HL-60 (cell line): ENCODE results near the gene RHOF.

Source experiments
- DNase-seq, 2 experiments: peaks; one replicate each; pipeline ENCODE4 v3.0.0-alpha.2; 2010 to 2020; ENCODE audit warnings: low read depth in 1 of 2, low spot score in 1 of 2
- H3K27ac ChIP-seq: fragments of 250-450 bp; sonication (Bioruptor Pico); replicated peaks from 2 replicates; pipeline ENCODE4 v1.5.1; 2020; ENCODE audit warnings: mild to moderate bottlenecking, moderate library complexity
- H3K27me3 ChIP-seq: fragments of 250-450 bp; sonication (Bioruptor Pico); 2 replicates; pipeline ENCODE4 v1.5.1; 2021; ENCODE audit warnings: mild to moderate bottlenecking, moderate library complexity; ENCODE audit not compliant: insufficient read depth, poor library complexity, severe bottlenecking
- H3K4me3 ChIP-seq: replicated peaks from 2 replicates; pipeline ENCODE4 v1.5.1; 2011; ENCODE audit warnings: mild to moderate bottlenecking, control low read depth, low read length; ENCODE audit not compliant: insufficient read depth
- GABPA ChIP-seq: IDR thresholded peaks from 2 replicates; pipeline ENCODE4 v1.6.1; 2012; ENCODE audit warnings: low read depth
- POLR2AphosphoS5 ChIP-seq: IDR thresholded peaks from 2 replicates; pipeline ENCODE4 v1.6.1; 2012; ENCODE audit warnings: low read depth
- SPI1 ChIP-seq: IDR thresholded peaks from 2 replicates; pipeline ENCODE4 v1.6.1; 2012; ENCODE audit warnings: low read depth, mild to moderate bottlenecking, borderline replicate concordance
- TF ChIP-seq, protein P1 (sequence below): IDR thresholded peaks from 2 replicates; pipeline ENCODE4 v1.6.1; 2012; ENCODE audit warnings: low read depth; ENCODE audit not compliant: insufficient replicate concordance
- TF ChIP-seq, protein P2 (sequence below): IDR thresholded peaks from one replicate; pipeline ENCODE4 v1.5.1; 2011; ENCODE audit warnings: low read length, control low read depth, inconsistent platforms; ENCODE audit not compliant: insufficient read depth

Gene RHOF

DNA sequence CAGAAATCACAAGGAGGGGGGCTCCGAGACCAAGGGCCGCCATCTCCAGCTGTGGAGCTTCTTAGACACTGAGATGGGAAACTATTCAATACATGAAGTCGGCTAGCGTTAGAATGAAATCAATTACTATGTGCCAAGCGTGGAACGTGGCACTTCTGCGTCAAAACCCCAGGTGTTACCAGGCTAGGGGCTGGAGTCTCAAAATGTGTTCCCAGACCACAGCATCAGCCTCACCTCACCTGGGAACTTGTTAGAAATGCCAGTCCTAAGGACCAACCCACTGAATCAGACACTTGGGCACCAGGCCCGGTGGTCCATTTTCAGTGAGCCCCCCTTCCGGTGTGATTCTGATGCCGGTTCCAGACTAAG lies 5.3 kb upstream of the RHOF start:
- TF ChIP-seq, protein P1, sequence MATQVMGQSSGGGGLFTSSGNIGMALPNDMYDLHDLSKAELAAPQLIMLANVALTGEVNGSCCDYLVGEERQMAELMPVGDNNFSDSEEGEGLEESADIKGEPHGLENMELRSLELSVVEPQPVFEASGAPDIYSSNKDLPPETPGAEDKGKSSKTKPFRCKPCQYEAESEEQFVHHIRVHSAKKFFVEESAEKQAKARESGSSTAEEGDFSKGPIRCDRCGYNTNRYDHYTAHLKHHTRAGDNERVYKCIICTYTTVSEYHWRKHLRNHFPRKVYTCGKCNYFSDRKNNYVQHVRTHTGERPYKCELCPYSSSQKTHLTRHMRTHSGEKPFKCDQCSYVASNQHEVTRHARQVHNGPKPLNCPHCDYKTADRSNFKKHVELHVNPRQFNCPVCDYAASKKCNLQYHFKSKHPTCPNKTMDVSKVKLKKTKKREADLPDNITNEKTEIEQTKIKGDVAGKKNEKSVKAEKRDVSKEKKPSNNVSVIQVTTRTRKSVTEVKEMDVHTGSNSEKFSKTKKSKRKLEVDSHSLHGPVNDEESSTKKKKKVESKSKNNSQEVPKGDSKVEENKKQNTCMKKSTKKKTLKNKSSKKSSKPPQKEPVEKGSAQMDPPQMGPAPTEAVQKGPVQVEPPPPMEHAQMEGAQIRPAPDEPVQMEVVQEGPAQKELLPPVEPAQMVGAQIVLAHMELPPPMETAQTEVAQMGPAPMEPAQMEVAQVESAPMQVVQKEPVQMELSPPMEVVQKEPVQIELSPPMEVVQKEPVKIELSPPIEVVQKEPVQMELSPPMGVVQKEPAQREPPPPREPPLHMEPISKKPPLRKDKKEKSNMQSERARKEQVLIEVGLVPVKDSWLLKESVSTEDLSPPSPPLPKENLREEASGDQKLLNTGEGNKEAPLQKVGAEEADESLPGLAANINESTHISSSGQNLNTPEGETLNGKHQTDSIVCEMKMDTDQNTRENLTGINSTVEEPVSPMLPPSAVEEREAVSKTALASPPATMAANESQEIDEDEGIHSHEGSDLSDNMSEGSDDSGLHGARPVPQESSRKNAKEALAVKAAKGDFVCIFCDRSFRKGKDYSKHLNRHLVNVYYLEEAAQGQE: no peak
- no peak overlapping the region; the same call in 1 of the 2 replicates for H3K27ac ChIP-seq
- DNase-seq: no peak
- H3K4me3 ChIP-seq: no peak overlapping the region
- H3K27me3 ChIP-seq: no peaks in the 10 kb centered on the region

DNA sequence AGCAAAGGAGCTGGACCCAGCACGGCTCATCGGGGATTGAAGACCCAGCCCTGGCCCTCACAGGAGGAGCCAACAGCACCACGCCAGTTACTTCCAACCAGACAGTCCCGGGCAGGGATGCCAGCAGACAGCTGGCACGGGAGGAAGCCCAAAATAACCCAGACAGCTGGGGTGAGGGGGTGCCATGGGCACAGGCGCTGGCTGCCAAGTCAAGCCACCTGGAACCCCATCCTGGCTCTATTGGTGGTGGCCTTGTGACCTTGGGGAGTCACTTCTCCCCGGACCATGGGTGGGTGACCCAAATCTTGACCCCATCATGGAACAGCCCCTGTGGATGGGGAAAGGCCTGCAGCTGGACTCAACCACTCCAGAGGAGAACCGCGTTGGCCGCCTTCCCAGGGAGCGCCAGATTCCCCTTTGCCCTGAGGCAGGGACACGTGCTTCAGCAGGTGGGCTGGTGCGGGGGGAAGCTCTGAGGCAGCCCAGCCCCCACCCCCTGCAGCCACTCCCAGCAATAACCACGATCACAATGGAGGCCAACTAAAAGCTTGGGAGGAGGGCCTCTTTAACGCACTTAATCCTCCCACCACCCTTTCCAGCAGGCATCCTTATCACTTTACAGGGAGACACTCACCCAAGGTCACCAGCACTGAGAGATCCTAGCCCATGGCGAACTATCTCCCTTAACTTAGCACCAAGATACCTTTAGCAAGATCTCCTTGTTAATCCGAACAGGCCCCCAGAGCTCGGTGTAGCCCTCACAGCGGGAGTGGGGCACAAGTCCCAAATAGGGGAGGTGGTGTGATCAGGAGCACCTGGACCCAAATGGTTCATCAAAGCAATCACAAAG lies 4.7 kb upstream of the RHOF start:
- Histone ChIP-seq H3K4me3 (no peak overlapping the region), H3K27ac (no peak overlapping the region), H3K27me3 (no peaks in the 10 kb centered on the region)
- TF ChIP-seq, protein P2, sequence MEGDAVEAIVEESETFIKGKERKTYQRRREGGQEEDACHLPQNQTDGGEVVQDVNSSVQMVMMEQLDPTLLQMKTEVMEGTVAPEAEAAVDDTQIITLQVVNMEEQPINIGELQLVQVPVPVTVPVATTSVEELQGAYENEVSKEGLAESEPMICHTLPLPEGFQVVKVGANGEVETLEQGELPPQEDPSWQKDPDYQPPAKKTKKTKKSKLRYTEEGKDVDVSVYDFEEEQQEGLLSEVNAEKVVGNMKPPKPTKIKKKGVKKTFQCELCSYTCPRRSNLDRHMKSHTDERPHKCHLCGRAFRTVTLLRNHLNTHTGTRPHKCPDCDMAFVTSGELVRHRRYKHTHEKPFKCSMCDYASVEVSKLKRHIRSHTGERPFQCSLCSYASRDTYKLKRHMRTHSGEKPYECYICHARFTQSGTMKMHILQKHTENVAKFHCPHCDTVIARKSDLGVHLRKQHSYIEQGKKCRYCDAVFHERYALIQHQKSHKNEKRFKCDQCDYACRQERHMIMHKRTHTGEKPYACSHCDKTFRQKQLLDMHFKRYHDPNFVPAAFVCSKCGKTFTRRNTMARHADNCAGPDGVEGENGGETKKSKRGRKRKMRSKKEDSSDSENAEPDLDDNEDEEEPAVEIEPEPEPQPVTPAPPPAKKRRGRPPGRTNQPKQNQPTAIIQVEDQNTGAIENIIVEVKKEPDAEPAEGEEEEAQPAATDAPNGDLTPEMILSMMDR: no peak
- TF ChIP-seq, protein P1: no peak
- no peak for TF ChIP-seq GABPA
- TF ChIP-seq SPI1: no peak
- no peak; the same call in 1 of the 2 replicates for TF ChIP-seq POLR2AphosphoS5
- no peak for DNase-seq

DNA sequence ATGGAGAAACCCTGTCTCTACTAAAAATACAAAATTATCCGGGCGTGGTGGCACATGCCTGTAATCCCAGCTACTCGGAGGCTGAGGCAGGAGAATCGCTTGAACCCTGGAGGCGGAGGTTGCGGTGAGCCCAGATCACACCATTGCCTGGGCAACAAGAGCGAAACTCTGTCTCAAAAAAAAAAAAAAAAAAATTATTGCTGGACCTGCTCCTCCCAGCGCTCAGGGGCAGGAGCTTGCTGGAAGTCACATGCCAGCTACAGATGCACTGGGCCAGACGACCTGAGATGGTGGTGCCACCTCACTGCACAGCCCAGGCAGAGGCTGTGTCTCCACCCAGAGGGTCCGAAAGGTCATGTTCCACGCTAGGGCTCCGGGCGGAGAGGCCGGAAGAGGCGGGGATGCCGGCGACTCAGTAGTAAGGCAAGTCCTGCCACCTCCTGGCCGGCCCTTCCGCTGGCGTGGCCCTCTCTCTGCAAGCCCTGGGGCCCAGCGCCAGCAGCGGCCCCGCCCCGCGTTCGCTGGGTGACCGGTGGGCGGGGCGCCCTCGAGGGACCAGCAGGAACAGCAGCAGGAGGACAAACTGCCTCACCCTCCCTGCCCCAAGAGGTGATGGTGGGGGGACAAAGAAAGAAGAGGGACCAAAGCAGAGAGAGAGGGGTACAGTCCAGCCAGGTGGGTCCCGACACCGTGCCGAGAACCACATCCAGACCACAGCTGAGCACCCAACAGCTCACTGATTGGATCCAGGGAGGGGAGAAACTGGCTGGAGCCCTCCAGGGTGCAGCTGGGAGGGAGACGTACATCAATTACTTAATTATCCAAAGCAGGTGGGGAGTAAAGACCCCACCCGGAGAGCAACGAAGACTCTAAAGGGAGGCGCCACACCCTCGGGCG lies 3.6 kb upstream of the RHOF start:
- H3K27ac ChIP-seq: no peak overlapping the region
- H3K27me3 ChIP-seq: no peaks in the 10 kb centered on the region
- DNase-seq: no peak
- TF ChIP-seq, protein P1: no peak
- TF ChIP-seq POLR2AphosphoS5: no peak
- TF ChIP-seq GABPA: no peak
- TF ChIP-seq, protein P2: no peak
- no peak for TF ChIP-seq SPI1
- H3K4me3 ChIP-seq: no peak overlapping the region
